Testis (tissue), 2 donors: ENCODE measurements around the gene PKHD1.

Source experiments
- POLR2A ChIP-seq: fragments of 450-650 bp; IDR thresholded peaks from one replicate; pipeline ENCODE4 v1.6.1; 2017; ENCODE audit warnings: antibody characterized with exemption, mild to moderate bottlenecking, moderate library complexity
- TF ChIP-seq, protein P1 (sequence below), 3 experiments: fragments of 450-650 bp in 2 of 3; fragments of 200-600 bp in 1 of 3; sonication (generic) in 1 of 3; IDR thresholded peaks; one replicate each; pipeline ENCODE4 v1.5.1; 2016 to 2019; ENCODE audit warnings: antibody characterized with exemption in 3 of 3, mild to moderate bottlenecking in 2 of 3, moderate library complexity in 1 of 3

DNA sequence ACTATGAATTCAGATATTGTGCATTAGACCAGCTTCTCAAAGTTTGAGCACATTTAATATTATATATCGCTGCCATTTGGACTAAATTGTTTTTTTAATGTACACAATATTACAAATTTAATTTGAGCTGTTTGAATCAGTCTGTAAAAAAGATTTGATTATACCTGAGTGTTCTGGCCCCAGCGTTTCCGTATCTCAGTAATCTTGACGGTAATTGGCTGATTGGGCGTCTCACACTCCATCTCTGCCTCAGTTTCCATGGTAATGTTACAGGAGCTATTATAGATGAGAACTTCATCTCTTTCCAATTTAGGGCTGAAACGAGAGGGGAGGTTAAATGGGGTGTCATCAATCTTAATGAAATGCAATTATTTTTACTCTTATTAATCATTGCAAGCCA is 77.3 kb downstream of the PKHD1 start:
- TF ChIP-seq, protein P1, sequence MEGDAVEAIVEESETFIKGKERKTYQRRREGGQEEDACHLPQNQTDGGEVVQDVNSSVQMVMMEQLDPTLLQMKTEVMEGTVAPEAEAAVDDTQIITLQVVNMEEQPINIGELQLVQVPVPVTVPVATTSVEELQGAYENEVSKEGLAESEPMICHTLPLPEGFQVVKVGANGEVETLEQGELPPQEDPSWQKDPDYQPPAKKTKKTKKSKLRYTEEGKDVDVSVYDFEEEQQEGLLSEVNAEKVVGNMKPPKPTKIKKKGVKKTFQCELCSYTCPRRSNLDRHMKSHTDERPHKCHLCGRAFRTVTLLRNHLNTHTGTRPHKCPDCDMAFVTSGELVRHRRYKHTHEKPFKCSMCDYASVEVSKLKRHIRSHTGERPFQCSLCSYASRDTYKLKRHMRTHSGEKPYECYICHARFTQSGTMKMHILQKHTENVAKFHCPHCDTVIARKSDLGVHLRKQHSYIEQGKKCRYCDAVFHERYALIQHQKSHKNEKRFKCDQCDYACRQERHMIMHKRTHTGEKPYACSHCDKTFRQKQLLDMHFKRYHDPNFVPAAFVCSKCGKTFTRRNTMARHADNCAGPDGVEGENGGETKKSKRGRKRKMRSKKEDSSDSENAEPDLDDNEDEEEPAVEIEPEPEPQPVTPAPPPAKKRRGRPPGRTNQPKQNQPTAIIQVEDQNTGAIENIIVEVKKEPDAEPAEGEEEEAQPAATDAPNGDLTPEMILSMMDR (IDR thresholded peaks at IDR 0.05) = no peak
- no peak for TF ChIP-seq POLR2A
